ENCODE measurements around the gene LMTK3.
"Not testable (repeated sequence)": the region's sequence is repeated elsewhere in the genome, so short reads cannot be mapped to it uniquely, and the experiment has no call there.

The LMTK3 gene

DNA sequence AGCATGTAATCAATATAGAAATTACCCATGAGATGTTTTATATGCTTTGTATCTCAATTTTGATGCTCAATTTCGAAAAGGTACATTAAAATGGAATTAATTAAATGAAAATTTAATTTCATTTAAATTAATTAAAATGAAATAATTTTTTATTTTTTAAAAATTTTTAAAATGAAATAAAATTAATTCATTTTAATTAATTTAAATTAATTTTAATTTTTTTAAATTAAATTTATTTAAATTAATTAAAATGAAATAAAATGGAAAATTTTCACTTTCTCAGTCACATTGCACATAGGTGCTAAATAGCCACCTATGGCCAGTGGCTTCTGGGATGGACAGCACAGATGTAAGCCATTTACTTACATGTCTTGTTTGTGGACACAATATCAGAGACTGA, 36.1 kb upstream of the LMTK3 start:
- Mint-ChIP-seq H3K36me3 (ENCODE audit: low read depth) (no peaks in the 10 kb centered on the region), H3K4me3 (no peak overlapping the region), H3K27ac (no peak overlapping the region), H3K4me1 (ENCODE audit: low read depth) (peaks cover 8% of the 10 kb centered on the region), H3K9me3 (no peaks in the 10 kb centered on the region), H3K27me3 (peaks cover 10% of the 10 kb centered on the region)
- intact Hi-C loops (cut with micrococcal nuclease) = no loop called here

DNA sequence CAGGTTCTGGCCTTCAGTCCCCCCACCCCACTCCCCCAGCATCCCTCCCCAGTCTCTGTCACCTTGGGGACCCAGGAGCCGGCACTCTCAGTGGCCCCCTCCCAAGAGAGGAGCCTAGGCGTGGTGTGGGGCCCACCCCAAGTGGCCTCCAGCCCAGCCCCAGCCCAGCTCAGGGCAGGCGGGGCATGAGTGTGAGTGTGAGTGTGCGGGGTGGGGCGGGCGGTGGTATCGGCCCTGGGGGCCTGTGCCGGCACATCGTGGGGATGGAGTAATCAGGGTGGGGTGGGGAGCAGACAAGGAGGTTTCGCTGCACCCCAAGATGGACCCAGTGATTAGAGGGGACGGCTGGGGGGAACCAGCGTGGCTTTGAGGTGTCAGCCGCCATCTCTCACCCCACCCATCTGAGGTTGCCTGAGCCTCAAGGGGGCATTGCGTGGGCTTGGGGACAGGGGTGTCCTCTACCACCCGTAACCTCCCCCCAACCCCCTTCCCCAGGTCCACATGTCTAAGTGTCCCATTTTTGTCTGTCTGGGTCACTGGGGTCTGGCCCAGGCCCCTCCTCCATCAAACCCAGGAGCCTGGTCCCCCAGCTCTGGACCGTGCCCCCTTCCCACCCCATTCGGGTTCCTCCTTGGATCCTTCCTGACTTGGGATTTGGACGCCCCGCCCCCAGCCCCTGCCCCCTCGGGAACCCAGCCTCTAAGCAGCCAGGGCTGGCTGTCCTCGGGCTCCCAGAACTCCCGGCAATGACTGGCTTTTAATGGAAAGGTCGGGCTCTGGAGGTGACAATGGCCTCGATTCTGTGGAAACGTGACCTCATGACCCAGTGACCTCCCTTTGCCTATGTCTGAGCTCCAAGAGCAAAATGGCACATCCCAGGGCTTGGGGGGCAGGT, 33.5 kb upstream of the LMTK3 start:
- intact Hi-C loops (cut with micrococcal nuclease) = no loop called here
- no peak overlapping the region for H3K4me3 Mint-ChIP-seq
- no peak overlapping the region for H3K27ac Mint-ChIP-seq
- H3K4me1 Mint-ChIP-seq (ENCODE audit: low read depth) = peaks cover 8% of the 10 kb centered on the region
- no peaks in the 10 kb centered on the region for H3K36me3 Mint-ChIP-seq (ENCODE audit: low read depth)
- peaks cover 7% of the 10 kb centered on the region for H3K27me3 Mint-ChIP-seq
- no peaks in the 10 kb centered on the region for H3K9me3 Mint-ChIP-seq

DNA sequence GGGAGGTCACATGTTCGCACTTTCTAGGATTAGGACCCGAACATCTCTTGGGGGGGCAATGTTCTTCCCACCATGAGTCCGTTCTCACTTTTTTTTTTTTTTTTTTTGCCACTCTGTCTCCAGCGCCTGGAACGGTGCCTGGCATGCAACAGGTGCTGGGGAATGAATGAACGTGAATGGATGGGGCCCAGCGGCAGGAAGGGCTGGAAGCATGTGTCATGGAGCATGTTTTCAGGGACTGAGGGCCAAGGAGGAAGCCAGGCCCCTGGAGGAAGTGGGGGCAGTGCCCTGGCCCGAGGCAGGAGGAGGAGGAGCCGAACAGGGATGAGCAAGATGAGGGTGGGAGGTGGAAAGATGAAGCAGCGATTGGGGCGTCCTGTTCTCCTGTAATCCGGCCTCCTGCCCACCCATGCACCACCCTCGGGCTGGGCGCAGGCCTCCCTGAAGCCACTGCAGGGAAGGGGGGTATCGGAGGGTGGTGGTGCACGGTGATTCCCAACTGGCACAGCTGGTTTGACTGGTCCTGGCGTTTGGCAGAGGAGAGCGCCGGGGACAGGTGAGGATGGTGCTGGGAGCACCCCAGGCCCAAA, 31.6 kb upstream of the LMTK3 start:
- H3K36me3 Mint-ChIP-seq (ENCODE audit: low read depth) = no peaks in the 10 kb centered on the region
- H3K27me3 Mint-ChIP-seq = peaks cover 4% of the 10 kb centered on the region
- H3K27ac Mint-ChIP-seq = peak overlapping the region; percentile 44
- no peaks in the 10 kb centered on the region for H3K9me3 Mint-ChIP-seq
- intact Hi-C loops (cut with micrococcal nuclease) = no loop called here
- H3K4me1 Mint-ChIP-seq (ENCODE audit: low read depth) = peaks cover 8% of the 10 kb centered on the region
- no peak overlapping the region for H3K4me3 Mint-ChIP-seq

DNA sequence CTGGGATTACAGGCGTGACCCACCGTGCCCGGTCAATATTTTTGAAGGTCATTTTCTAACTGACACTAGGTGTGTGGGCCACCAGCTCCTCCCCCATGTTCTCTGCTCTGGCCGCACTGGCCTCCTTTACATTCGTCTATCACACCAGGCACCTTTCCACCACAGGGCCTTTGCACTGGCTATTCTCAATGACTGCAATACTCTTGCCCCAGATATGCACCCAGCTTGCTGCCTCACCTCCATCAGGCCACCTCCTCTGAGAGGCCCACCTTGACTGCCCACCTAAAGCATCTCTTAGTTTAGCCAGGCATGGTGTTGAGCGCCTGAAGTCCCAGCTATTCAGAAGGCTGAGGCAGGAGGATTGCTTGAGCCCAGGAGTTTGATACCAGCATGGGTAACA, 30.2 kb upstream of the LMTK3 start:
- no peak overlapping the region for H3K27ac Mint-ChIP-seq

DNA sequence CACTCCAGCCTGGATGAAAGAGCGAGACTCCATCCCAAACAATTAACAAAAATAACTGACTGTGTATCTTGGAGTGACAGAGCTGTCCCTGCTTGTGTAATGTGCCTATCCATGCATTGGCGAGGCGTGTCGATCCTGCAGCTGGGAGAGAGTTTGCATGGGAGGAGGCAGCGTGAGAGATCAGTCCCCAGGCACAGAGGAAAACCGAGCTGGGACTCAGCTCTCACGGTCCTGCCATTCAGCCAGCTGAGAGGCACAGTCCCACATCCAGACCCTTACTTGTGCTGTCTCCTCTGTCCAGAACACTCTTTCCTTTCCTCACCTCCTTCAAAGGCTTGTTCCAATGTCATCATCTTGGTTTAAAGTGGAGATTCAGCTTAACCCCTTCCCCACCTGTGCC, 28.5 kb upstream of the LMTK3 start:
- intact Hi-C loops (cut with micrococcal nuclease) = no loop called here
- H3K9me3 Mint-ChIP-seq = no peaks in the 10 kb centered on the region
- no peaks in the 10 kb centered on the region for H3K36me3 Mint-ChIP-seq (ENCODE audit: low read depth)
- peaks cover 6% of the 10 kb centered on the region for H3K27me3 Mint-ChIP-seq
- H3K4me1 Mint-ChIP-seq (ENCODE audit: low read depth) = peaks cover 8% of the 10 kb centered on the region
- no peak overlapping the region for H3K4me3 Mint-ChIP-seq
- H3K27ac Mint-ChIP-seq = no peak overlapping the region

More for the DNA sequence above, 30.2 kb upstream of the LMTK3 start:
- intact Hi-C loops (cut with micrococcal nuclease) = no loop called here
- Mint-ChIP-seq H3K27me3 (peaks cover 4% of the 10 kb centered on the region), H3K9me3 (no peaks in the 10 kb centered on the region), H3K36me3 (ENCODE audit: low read depth) (no peaks in the 10 kb centered on the region), H3K4me1 (ENCODE audit: low read depth) (peaks cover 8% of the 10 kb centered on the region), H3K4me3 (no peak overlapping the region)

DNA sequence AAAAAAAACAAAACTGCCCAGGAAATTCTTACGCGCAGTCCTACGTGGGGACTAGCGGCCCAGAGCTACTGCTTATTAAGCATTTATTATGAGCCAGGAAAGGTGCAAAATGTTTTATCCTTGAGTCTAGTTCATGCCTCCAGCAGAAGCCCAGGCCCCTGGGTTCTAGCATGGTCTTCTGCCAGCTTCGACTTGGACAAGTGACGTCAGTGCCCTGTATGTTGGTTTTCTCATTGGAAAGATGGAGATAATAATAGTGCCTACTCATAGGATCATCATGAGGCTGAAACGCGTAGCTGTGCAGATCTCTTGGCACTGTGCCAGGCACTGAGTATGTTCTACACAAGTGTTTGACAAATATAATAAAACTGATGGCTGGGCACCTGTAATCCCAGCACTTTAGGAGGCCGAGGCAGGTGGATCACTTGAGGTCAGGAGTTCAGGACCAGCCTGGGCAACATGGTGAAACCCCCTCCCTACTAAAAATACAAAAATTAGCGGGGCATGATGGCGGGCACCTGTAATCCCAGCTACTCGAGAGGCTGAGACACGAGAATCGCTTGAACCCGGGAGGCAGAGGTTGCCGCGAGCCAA, 28.0 kb upstream of the LMTK3 start:
- intact Hi-C loops (cut with micrococcal nuclease) = no loop called here
- Mint-ChIP-seq H3K4me3 (no peak overlapping the region), H3K9me3 (no peaks in the 10 kb centered on the region), H3K27me3 (peaks cover 6% of the 10 kb centered on the region), H3K4me1 (ENCODE audit: low read depth) (peaks cover 8% of the 10 kb centered on the region), H3K36me3 (ENCODE audit: low read depth) (no peaks in the 10 kb centered on the region), H3K27ac (no peak overlapping the region)

DNA sequence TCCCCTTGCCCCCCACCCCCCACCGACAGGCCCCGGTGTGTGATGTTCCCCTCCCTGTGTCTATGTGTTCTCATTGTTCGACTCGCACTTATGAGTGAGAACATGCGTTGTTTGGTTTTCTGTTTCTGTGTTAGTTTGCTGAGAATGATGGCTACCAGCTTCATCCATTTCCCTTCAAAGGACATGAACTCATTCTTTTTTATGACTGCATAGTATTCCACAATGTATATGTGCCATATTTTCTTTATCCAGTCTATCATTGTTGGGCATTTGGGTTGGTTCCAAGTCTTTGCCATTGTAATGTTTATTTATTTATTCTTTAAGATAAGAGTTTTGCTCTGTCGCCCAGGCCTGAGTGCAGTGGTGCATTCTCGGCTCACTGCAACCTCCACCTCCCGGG, 26.4 kb upstream of the LMTK3 start:
- H3K36me3 Mint-ChIP-seq (ENCODE audit: low read depth); H3K4me3 Mint-ChIP-seq; H3K4me1 Mint-ChIP-seq (ENCODE audit: low read depth); intact Hi-C loops (cut with micrococcal nuclease); H3K27me3 Mint-ChIP-seq; H3K9me3 Mint-ChIP-seq; H3K27ac Mint-ChIP-seq: not testable (repeated sequence)

DNA sequence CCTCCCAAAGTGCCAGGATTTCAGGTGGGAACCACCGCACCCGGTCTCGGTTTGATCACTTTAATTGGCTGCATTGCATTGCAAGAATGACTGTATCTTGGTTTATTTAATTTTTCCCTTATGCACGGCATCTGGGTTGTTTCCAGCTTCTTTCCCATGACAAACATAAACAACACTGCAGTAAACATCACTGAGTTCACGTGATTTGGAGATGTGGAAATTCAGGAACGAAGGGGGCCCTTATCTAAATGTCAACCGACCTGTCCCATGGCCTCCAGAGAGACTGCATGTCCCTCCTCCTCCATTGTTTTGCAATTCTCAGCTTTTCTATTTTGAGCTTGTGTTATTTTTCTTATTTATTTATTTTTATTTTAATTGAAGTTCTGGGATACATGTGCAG, 25.9 kb upstream of the LMTK3 start:
- H3K4me1 Mint-ChIP-seq (ENCODE audit: low read depth) = no peaks in the 10 kb centered on the region
- no peak overlapping the region for H3K4me3 Mint-ChIP-seq

DNA sequence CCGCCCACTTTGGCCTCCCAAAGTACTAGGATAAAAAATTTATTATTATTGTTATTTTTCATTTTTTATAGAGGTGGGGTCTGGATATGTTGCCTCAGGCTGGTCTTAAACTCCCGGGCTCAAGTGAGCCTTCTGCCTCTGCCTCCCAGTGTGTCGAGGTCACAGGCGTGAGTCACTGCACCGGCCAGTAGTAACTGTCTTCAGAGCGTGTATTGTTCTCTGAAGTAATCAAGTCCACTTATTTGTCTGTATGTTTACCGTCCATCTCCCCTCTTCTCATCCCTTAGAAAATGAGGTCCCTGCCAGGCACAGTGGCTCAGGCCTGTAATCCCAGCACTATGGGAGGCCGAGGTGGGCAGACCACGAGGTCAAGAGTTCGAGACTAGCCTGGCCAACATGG, 22.1 kb upstream of the LMTK3 start:
- H3K27ac Mint-ChIP-seq = no peak overlapping the region
- no peaks in the 10 kb centered on the region for H3K4me1 Mint-ChIP-seq (ENCODE audit: low read depth)
- intact Hi-C loops (cut with micrococcal nuclease) = no loop called here
- peaks cover 20% of the 10 kb centered on the region for H3K27me3 Mint-ChIP-seq
- no peaks in the 10 kb centered on the region for H3K36me3 Mint-ChIP-seq (ENCODE audit: low read depth)
- no peak overlapping the region for H3K4me3 Mint-ChIP-seq
- peaks cover 8% of the 10 kb centered on the region for H3K9me3 Mint-ChIP-seq

More for the DNA sequence above, 25.9 kb upstream of the LMTK3 start:
- no peaks in the 10 kb centered on the region for H3K9me3 Mint-ChIP-seq
- peaks cover 6% of the 10 kb centered on the region for H3K27me3 Mint-ChIP-seq
- intact Hi-C loops (cut with micrococcal nuclease) = no loop called here
- H3K36me3 Mint-ChIP-seq (ENCODE audit: low read depth) = no peaks in the 10 kb centered on the region
- no peak overlapping the region for H3K27ac Mint-ChIP-seq

DNA sequence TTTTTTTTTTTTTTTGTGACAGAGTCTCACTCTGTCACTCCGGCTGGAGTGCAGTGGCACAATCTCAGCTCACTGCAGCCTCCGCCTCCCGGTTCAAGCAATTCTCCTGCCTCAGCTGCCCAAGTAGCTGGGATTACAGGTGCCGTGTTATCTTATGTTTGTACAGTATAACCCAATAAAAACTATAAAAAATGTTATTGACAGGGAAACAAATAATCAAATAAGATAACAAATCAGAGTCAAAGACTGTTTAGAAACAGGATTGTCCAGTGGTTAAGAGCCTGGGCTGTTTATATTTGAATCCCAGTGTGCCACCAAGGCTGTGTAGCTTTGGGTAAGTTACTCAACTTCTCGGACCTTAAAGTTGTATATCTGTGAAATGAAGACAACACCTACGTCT, 19.1 kb upstream of the LMTK3 start:
- H3K36me3 Mint-ChIP-seq (ENCODE audit: low read depth) = no peaks in the 10 kb centered on the region
- intact Hi-C loops (cut with micrococcal nuclease) = no loop called here
- no peak overlapping the region for H3K27ac Mint-ChIP-seq
- H3K4me1 Mint-ChIP-seq (ENCODE audit: low read depth) = no peaks in the 10 kb centered on the region
- H3K9me3 Mint-ChIP-seq = peaks cover 37% of the 10 kb centered on the region
- H3K4me3 Mint-ChIP-seq = no peak overlapping the region
- H3K27me3 Mint-ChIP-seq = peaks cover 22% of the 10 kb centered on the region

DNA sequence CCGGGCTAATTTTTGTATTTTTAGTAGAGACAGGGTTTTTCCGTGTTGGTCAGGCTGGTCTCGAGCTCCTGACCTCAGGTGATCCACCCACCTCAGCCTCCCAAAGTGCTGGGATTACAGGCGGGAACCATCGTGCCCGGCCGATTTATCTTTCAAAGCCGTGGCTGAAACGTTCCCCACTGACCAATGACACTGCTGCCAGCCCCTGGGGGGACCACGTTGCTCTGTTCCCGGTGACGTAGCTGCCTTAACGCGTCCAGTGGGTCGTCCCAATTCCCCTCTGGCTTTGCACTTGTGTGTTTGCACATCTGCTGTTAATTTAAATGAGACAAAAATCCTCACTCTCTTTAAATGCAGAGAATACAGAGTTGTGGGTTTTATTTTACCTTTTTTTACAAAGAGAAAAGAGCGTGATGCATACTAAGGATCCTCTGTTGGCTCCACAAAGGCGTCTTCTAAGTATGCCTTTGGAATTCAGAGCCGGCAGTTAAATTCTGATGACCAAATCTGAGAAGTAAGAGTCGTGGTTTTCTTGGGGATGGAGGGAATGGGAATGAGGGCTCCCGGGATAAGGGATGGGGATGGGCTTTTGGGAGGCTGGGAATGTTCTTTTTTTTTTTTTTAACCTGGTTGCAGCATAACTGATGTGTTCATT, 18.6 kb upstream of the LMTK3 start:
- Mint-ChIP-seq H3K36me3 (ENCODE audit: low read depth) (no peaks in the 10 kb centered on the region), H3K9me3 (peaks cover 37% of the 10 kb centered on the region), H3K4me1 (ENCODE audit: low read depth) (no peaks in the 10 kb centered on the region), H3K4me3 (no peak overlapping the region), H3K27me3 (peaks cover 21% of the 10 kb centered on the region), H3K27ac (no peak overlapping the region)
- intact Hi-C loops (cut with micrococcal nuclease) = no loop called here

DNA sequence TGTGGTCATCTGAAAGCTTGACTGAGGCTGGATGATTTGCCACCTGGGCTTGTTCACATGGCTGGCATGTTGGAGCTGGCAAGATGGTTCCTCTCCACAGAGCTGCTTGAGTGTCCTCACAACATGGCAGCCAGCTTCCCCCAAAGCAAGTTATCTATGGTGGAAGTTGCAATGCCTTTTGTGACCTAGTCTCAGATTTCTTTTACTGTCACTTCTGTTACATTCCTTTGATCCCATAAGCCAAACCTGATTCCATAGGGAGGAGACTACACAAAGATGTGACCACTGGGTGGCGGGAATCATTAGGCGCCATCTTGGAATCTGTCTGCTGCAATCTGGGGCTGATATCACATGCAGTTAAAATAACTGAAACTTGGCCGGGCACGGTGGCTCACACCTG, 17.5 kb upstream of the LMTK3 start:
- H3K4me3 Mint-ChIP-seq = no peak overlapping the region
- H3K9me3 Mint-ChIP-seq = peaks cover 46% of the 10 kb centered on the region
- H3K4me1 Mint-ChIP-seq (ENCODE audit: low read depth) = no peaks in the 10 kb centered on the region
- H3K27me3 Mint-ChIP-seq = peaks cover 21% of the 10 kb centered on the region
- intact Hi-C loops (cut with micrococcal nuclease) = no loop called here
- H3K27ac Mint-ChIP-seq = no peak overlapping the region
- H3K36me3 Mint-ChIP-seq (ENCODE audit: low read depth) = no peaks in the 10 kb centered on the region

DNA sequence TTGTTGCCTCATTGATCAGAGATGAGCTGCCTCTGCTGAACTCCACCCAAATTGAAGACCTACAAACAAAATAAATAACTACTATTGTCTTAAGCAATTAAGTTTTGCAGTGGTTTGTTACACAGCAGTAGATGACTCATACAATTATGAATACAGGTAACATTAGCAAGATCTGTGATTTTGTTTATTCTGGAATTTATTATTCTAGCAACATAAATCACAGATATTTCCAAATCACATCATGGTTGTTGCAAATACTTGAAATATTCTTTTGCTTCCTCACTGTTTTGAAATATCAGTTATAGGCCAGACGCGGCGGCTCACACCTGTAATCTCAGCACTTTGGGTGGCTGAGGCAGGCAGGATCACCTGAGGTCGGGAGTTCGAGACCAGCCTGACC, 13.1 kb upstream of the LMTK3 start:
- H3K4me3 Mint-ChIP-seq = no peak overlapping the region
- H3K27ac Mint-ChIP-seq = no peak overlapping the region
- peaks cover 52% of the 10 kb centered on the region for H3K9me3 Mint-ChIP-seq
- intact Hi-C loops (cut with micrococcal nuclease) = no loop called here
- no peaks in the 10 kb centered on the region for H3K4me1 Mint-ChIP-seq (ENCODE audit: low read depth)
- peaks cover 12% of the 10 kb centered on the region for H3K27me3 Mint-ChIP-seq
- H3K36me3 Mint-ChIP-seq (ENCODE audit: low read depth) = no peaks in the 10 kb centered on the region

DNA sequence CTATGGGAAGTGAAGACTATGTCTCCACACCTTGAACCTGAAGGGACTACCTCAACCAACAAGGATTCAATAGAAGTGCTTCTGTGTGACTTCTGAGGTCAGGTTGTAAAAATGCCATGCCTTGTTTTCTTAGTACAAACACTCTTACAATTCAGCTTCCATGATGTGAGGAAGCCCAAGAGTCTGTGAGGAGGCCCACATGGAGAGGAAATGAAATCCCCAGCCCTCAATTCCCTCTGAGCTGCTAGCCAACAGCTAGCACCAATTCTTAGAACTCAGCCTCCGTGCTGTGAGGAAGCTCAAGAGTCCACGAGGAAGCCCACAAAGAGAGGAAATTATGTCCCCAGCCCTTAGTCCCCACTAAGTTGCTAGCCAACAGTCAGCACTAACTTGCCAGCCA, 12.6 kb upstream of the LMTK3 start:
- Mint-ChIP-seq H3K27me3 (peaks cover 12% of the 10 kb centered on the region), H3K27ac (no peak overlapping the region), H3K4me1 (ENCODE audit: low read depth) (no peaks in the 10 kb centered on the region), H3K4me3 (no peak overlapping the region), H3K9me3 (peaks cover 49% of the 10 kb centered on the region), H3K36me3 (ENCODE audit: low read depth) (no peaks in the 10 kb centered on the region)
- intact Hi-C loops (cut with micrococcal nuclease) = no loop called here
